Caco-2 (cell line): ENCODE data around the gene SLC5A10. TPM values are rescaled to one million over a fixed set of nuclear protein-coding genes. Genes with fewer than 3 reads are reported as not detected.
A peak's percentile ranks its signal among the peaks of the same experiment; 100 is the strongest.

Experiments
- BruUV-seq: library from RNA; stranded (reverse); fragments of 400-500 nt; replicated peaks from 2 replicates; lab custom pipeline; 2021; lab: Mats Ljungman, UMichigan
- CTCF ChIA-PET: fragments of 300-600 bp; sonication (Branson Sonifier 250); formaldehyde crosslinking; loops from one replicate; lab custom pipeline; 2022; ENCODE audit warnings: antibody characterized with exemption; lab: Charles Lee
- POLR2A ChIA-PET: fragments of 300-600 bp; sonication (Branson Sonifier 250); formaldehyde crosslinking; loops from one replicate; lab custom pipeline; 2022; ENCODE audit warnings: antibody characterized with exemption; lab: Charles Lee
- DNase-seq, 2 experiments: peaks; one replicate each; pipeline versions ENCODE4 v3.0.0 to v3.0.0-alpha.2; 2020 to 2022
- H3K27me3 ChIP-seq: replicated peaks from 2 replicates; pipeline ENCODE4 v1.6.0; 2011; ENCODE audit warnings: low read length; ENCODE audit not compliant: control insufficient read depth, insufficient read depth
- H3K36me3 ChIP-seq: 2 replicates; pipeline ENCODE4 v1.5.1; 2011; ENCODE audit warnings: low read length; ENCODE audit not compliant: control insufficient read depth, insufficient read depth
- H3K4me1 ChIP-seq: fragments of 250-450 bp; sonication (Bioruptor Pico); 2 replicates; pipeline ENCODE4 v1.5.1; 2020; ENCODE audit warnings: mild to moderate bottlenecking
- H3K4me3 ChIP-seq: 2 replicates; pipeline ENCODE4 v1.5.1; 2011; ENCODE audit warnings: low read depth, mild to moderate bottlenecking, control low read depth, low read length
- H3K9me3 ChIP-seq: fragments of 250-450 bp; sonication (Bioruptor Pico); 2 replicates; pipeline ENCODE4 v1.5.1; 2020; ENCODE audit warnings: mild to moderate bottlenecking, moderate library complexity
- H3K27ac Mint-ChIP-seq: one replicate; pipeline ENCODE4 v1.8.0; 2022; ENCODE audit warnings: mixed read lengths; ENCODE audit not compliant: unreplicated experiment
- H3K27me3 Mint-ChIP-seq: one replicate; pipeline ENCODE4 v1.8.0; 2022; ENCODE audit warnings: mixed read lengths; ENCODE audit not compliant: insufficient read depth, unreplicated experiment
- H3K36me3 Mint-ChIP-seq: one replicate; pipeline ENCODE4 v1.8.0; 2022; ENCODE audit warnings: mild to moderate bottlenecking, mixed read lengths; ENCODE audit not compliant: insufficient read depth, unreplicated experiment
- H3K4me1 Mint-ChIP-seq: one replicate; pipeline ENCODE4 v1.8.0; 2022; ENCODE audit warnings: low read depth, mixed read lengths; ENCODE audit not compliant: unreplicated experiment
- H3K4me3 Mint-ChIP-seq: one replicate; pipeline ENCODE4 v1.8.0; 2022; ENCODE audit warnings: mild to moderate bottlenecking, moderate library complexity, mixed read lengths; ENCODE audit not compliant: unreplicated experiment
- H3K9me3 Mint-ChIP-seq: one replicate; pipeline ENCODE4 v1.8.0; 2022; ENCODE audit warnings: mixed read lengths; ENCODE audit not compliant: unreplicated experiment
- intact Hi-C: fragments of 100-400 bp; cut with micrococcal nuclease; formaldehyde crosslinking; loops from one replicate; pipeline ENCODE4 v1.10.0; 2022; ENCODE audit not compliant: unreplicated experiment
- total RNA-seq: library from RNA; stranded (reverse); gene quantifications from 2 replicates; pipeline ENCODE4 v1.2.3, GENCODE V29; 2022
- TF ChIP-seq, protein P1 (sequence below), 2 experiments: fragments of 200-600 bp in 1 of 2; IDR thresholded peaks; 1 replicate in 1 of 2; 2 replicates in 1 of 2; pipeline versions ENCODE4 v1.5.1 to v1.8.0; 2011 to 2022; ENCODE audit warnings: antibody characterized with exemption in 1 of 2, control low read depth in 1 of 2, inconsistent platforms in 1 of 2, low read depth in 1 of 2, low read length in 1 of 2, mild to moderate bottlenecking in 1 of 2, moderate library complexity in 1 of 2; ENCODE audit not compliant: insufficient read depth in 1 of 2, severe bottlenecking in 1 of 2, unreplicated experiment in 1 of 2

SLC5A10 gene
- total RNA-seq, 1 experiment from 2014 or later = 0.27 TPM

DNA sequence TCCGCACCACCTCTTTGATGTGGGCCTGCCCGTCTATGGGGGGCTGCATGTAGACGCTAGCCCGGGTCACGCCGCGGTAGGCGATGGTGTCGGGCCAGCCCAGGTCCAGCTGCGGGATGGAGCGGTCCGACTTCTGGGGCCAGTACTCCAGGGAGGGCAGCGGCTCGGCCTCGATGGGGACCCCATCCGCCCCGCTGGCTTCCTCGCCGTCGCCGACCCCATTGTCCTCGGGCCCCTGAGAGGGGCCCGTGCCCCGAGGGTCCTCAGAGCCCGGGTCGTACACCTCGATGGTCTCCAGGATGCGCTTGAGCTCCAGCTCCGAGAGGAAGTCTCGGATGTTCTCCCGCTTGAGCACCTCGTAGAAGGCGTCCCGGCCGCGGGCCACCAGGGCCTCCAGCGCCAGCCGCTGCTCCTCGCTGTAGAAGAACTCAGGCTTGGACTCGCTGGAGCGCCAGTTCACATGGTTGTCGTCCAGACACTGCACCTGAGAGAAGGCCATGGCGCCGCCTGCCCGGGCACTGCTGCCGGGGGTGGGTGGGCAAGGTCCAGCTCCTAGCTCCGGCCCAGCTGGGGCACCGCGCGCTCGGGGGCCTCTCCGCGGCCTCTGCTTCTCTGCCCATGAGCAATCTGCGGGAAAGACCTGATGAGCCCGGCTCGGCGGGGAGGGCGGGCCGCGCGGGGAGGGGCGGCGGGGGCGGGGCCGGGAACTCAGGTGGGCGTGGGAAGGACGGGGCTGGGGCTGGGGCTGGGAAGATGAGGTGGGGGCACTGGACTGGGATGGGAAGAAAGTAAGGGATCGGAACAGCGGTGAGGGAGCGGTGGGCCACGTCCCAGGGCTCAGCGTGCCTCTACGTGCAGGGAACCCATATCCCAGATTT is 51.8 kb downstream of the SLC5A10 start:
- Mint-ChIP-seq H3K27me3 (no peaks in the 10 kb centered on the region), H3K9me3 (no peaks in the 10 kb centered on the region), H3K36me3 (peaks cover 24% of the 10 kb centered on the region), H3K4me3 (peak overlapping the region; percentile 75), H3K27ac (peak overlapping the region; percentile 58), H3K4me1 (peaks cover 7% of the 10 kb centered on the region)
- Histone ChIP-seq H3K9me3 (no peaks in the 10 kb centered on the region), H3K36me3 (no peaks in the 10 kb centered on the region), H3K27me3 (no peaks in the 10 kb centered on the region), H3K4me3 (peak overlapping the region; percentile 93), H3K4me1 (peaks cover 27% of the 10 kb centered on the region)
- DNase-seq = peak; percentile 61 to 62
- TF ChIP-seq, protein P1, sequence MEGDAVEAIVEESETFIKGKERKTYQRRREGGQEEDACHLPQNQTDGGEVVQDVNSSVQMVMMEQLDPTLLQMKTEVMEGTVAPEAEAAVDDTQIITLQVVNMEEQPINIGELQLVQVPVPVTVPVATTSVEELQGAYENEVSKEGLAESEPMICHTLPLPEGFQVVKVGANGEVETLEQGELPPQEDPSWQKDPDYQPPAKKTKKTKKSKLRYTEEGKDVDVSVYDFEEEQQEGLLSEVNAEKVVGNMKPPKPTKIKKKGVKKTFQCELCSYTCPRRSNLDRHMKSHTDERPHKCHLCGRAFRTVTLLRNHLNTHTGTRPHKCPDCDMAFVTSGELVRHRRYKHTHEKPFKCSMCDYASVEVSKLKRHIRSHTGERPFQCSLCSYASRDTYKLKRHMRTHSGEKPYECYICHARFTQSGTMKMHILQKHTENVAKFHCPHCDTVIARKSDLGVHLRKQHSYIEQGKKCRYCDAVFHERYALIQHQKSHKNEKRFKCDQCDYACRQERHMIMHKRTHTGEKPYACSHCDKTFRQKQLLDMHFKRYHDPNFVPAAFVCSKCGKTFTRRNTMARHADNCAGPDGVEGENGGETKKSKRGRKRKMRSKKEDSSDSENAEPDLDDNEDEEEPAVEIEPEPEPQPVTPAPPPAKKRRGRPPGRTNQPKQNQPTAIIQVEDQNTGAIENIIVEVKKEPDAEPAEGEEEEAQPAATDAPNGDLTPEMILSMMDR (IDR thresholded peaks at IDR 0.05; ENCODE audit: insufficient read depth in 1 of 2, low read depth in 1 of 2, low read length in 1 of 2, severe bottlenecking in 1 of 2, unreplicated experiment in 1 of 2) = no peak
- intact Hi-C loops = loop anchor here (1.0 kb wide), 1 partner anchor 15 kb away; no protein-coding TSS in a partner anchor
- ChIA-PET POLR2A (interaction anchor here (0.7 kb wide), 1 partner anchor 375 kb away, joined by 12 read pairs; the partner anchor contains the start of gene MAPK7), CTCF (interaction anchor here (1.5 kb wide), 1 partner anchor 43 kb away, joined by 5 read pairs; no protein-coding TSS in a partner anchor)
- no TSS peak for BruUV-seq

DNA sequence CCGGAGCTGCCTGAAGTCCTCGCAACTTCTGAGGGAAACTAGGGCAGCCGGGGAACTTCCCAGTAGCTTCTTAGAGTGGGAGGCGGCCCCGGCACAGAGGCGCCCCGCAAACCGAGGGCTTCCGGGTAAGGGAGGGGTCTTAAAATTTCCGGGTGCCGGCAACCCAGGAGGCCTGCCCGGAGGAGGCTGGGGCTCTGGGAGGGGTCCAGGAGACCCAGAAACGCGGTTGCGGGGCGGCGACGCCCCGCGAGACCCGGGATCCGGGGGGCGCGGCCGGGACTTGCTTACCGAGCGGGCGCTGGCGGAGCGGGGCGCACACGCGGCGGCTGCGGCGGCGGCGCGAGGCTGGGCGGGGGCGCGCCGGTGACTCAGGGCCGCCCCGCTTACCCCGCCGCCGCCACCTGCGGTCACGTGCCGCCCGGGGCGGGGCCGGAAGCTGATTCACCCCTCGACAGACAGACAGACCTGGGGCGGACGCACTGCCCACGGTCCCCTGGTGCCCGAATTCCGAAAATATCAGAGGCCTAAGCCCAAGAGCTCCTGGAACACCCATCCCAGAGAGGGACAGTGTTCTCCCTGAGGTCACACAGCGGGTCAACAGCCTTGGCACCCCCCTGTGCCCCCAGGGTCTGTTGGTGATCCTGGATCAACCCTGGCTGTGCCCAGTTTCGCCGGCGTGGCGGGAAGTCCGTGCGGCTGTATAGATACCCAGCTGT is 52.6 kb downstream of the SLC5A10 start, which contains the start of gene FAM83G:
Gene FAM83G (minus strand): TSS at position 344 of the 716 bp plus-strand sequence. CDS start 723 bp downstream, outside the sequence.
- Histone ChIP-seq H3K36me3 (no peaks in the 10 kb centered on the region), H3K4me3 (peak within 1 kb of the TSS; percentile 93), H3K4me1 (peaks cover 27% of the 10 kb centered on the region), H3K27me3 (no peaks in the 10 kb centered on the region), H3K9me3 (no peaks in the 10 kb centered on the region)
- Mint-ChIP-seq H3K27me3 (no peaks in the 10 kb centered on the region), H3K36me3 (peaks cover 24% of the 10 kb centered on the region), H3K9me3 (no peaks in the 10 kb centered on the region), H3K4me3 (peak within 1 kb of the TSS; percentile 75), H3K4me1 (peaks cover 7% of the 10 kb centered on the region), H3K27ac (peak within 1 kb of the TSS; percentile 58)
- ChIA-PET CTCF (interaction anchor here (0.5 to 1.5 kb wide), 2 partner anchors 44 to 50 kb away, joined by 3 to 5 read pairs; no protein-coding TSS in a partner anchor), POLR2A (interaction anchor here (0.6 to 0.7 kb wide), 2 partner anchors 306 to 374 kb away, joined by 3 to 12 read pairs; partner anchors contain the start of gene MAPK7)
- BruUV-seq = no TSS peak
- peak; percentile 82 to 89 for DNase-seq
- TF ChIP-seq, protein P1 (IDR thresholded peaks at IDR 0.05; ENCODE audit: insufficient read depth in 1 of 2, low read depth in 1 of 2, low read length in 1 of 2, severe bottlenecking in 1 of 2, unreplicated experiment in 1 of 2) = no peak
- intact Hi-C loops = loop anchor here (1.0 kb wide), 1 partner anchor 16 kb away; no protein-coding TSS in a partner anchor
